GM12878 (cell line): ENCODE data around the gene HMGXB4. TPM values are rescaled to one million over a fixed set of nuclear protein-coding genes. Genes with fewer than 3 reads are reported as not detected.

Experiments used
- ATAC-seq: fragments of 200-7000 bp; cut with Tn5 transposase; 3 replicates; pipeline ENCODE4 v1.9.1; 2020; ENCODE audit warnings: mild to moderate bottlenecking, moderate library complexity
- Bru-seq: library from RNA; stranded (reverse); fragments of 400-500 nt; gene quantifications from one replicate; lab custom pipeline; 2021; lab: Mats Ljungman, UMichigan
- BruChase-seq, 2 experiments: library from RNA; stranded (reverse); fragments of 400-500 nt; gene quantifications; one replicate each; lab custom pipeline; 2021; lab: Mats Ljungman, UMichigan
- BruUV-seq: library from RNA; stranded (reverse); fragments of 400-500 nt; replicated peaks from 2 replicates; lab custom pipeline; 2021; lab: Mats Ljungman, UMichigan
- CTCF ChIA-PET: fragments of 300-600 bp; sonication (Branson Sonifier 250); formaldehyde crosslinking; extraction: SDS; loops from one replicate; lab custom pipeline; 2021; ENCODE audit warnings: inconsistent platforms; lab: Yijun Ruan, JAX
- POLR2A ChIA-PET: fragments of 350-600 bp; formaldehyde crosslinking; extraction: SDS; loops from one replicate; lab custom pipeline; 2021; ENCODE audit warnings: inconsistent platforms; lab: Charles Lee
- RAD21 ChIA-PET: fragments of 300-600 bp; sonication (Branson Sonifier 250); formaldehyde crosslinking; loops from one replicate; lab custom pipeline; 2023; ENCODE audit warnings: antibody characterized with exemption; ENCODE audit not compliant: unreplicated experiment; lab: Charles Lee
- SMC1A ChIA-PET: fragments of 300-600 bp; sonication (Branson Sonifier 250); formaldehyde crosslinking; loops from one replicate; lab custom pipeline; 2023; ENCODE audit not compliant: unreplicated experiment, uncharacterized antibody; lab: Charles Lee
- DNase-seq: peaks from one replicate; pipeline ENCODE4 v3.0.0-alpha.2; 2011; ENCODE audit warnings: low read depth, low spot score
- FAIRE-seq: peaks from 3 replicates; lab custom pipeline; 2011; peaks lifted over from hg19 to GRCh38; lab: Jason Lieb, UNC
- H2AFZ ChIP-seq: 2 replicates; pipeline ENCODE4 v1.6.0; 2011; ENCODE audit warnings: low read depth, low read length, control low read depth; ENCODE audit not compliant: control insufficient read depth
- H3K27ac ChIP-seq: 2 replicates; pipeline ENCODE4 v1.5.1; 2011; ENCODE audit warnings: control low read depth; ENCODE audit not compliant: control insufficient read depth, insufficient read depth
- H3K27me3 ChIP-seq, 2 experiments: replicated peaks in 1 of 2; 2 replicates each; pipeline versions ENCODE4 v1.6.0 to v1.6.1; 2011; ENCODE audit warnings: low read length in 1 of 2; ENCODE audit not compliant: control insufficient read depth in 2 of 2, insufficient read depth in 2 of 2
- H3K36me3 ChIP-seq, 2 experiments: 2 replicates each; pipeline ENCODE4 v1.5.1; 2011; ENCODE audit warnings: low read length in 1 of 2; ENCODE audit not compliant: control insufficient read depth in 2 of 2, insufficient read depth in 2 of 2
- H3K4me1 ChIP-seq: 2 replicates; pipeline ENCODE4 v1.6.1; 2011; ENCODE audit warnings: mild to moderate bottlenecking, low read length, moderate library complexity, mixed read lengths; ENCODE audit not compliant: control insufficient read depth, insufficient read depth
- H3K4me2 ChIP-seq: 2 replicates; pipeline ENCODE4 v1.6.0; 2011; ENCODE audit warnings: control low read depth; ENCODE audit not compliant: control insufficient read depth, insufficient read depth
- H3K4me3 ChIP-seq: fragments of 200-600 bp; sonication (generic); 2 replicates; pipeline ENCODE4 v1.5.1; 2016
- H3K79me2 ChIP-seq: 2 replicates; pipeline ENCODE4 v1.6.0; 2011; ENCODE audit warnings: low read length; ENCODE audit not compliant: control insufficient read depth, insufficient read depth
- H3K9ac ChIP-seq: 2 replicates; pipeline ENCODE4 v1.8.0; 2011; ENCODE audit warnings: low read length, control low read depth, mixed read lengths; ENCODE audit not compliant: control insufficient read depth, insufficient read depth
- H3K9me3 ChIP-seq: replicated peaks from 3 replicates; pipeline ENCODE4 v1.5.1; 2011; ENCODE audit warnings: mild to moderate bottlenecking, low read length; ENCODE audit not compliant: control insufficient read depth, insufficient read depth
- H4K20me1 ChIP-seq: 2 replicates; pipeline ENCODE4 v1.6.0; 2011; ENCODE audit not compliant: control insufficient read depth, insufficient read depth
- EGR1 ChIP-seq, 2 experiments: IDR thresholded peaks; 1 replicate in 1 of 2; 2 replicates in 1 of 2; pipeline ENCODE4 v1.6.1; 2011 to 2012; ENCODE audit warnings: low read depth in 2 of 2, low read length in 2 of 2, borderline replicate concordance in 1 of 2, mild to moderate bottlenecking in 1 of 2, moderate library complexity in 1 of 2
- IRF4 ChIP-seq: IDR thresholded peaks from 2 replicates; pipeline ENCODE4 v1.6.1; 2011; ENCODE audit warnings: low read depth, low read length
- NFIC ChIP-seq: IDR thresholded peaks from 2 replicates; pipeline ENCODE4 v1.6.1; 2012; ENCODE audit warnings: low read depth, mild to moderate bottlenecking, inconsistent platforms, low read length, moderate library complexity
- NFYB ChIP-seq: IDR thresholded peaks from 2 replicates; pipeline ENCODE4 v1.6.1; 2011; ENCODE audit warnings: low read depth, mild to moderate bottlenecking, low read length, improper control_type of control experiment, moderate library complexity; ENCODE audit not compliant: insufficient read depth
- RAD21 ChIP-seq: IDR thresholded peaks from 2 replicates; pipeline ENCODE4 v1.6.1; 2011; ENCODE audit warnings: mild to moderate bottlenecking, low read depth, low read length, moderate library complexity; ENCODE audit not compliant: insufficient read depth
- TCF3 ChIP-seq: IDR thresholded peaks from 2 replicates; pipeline ENCODE4 v1.6.1; 2012; ENCODE audit warnings: low read depth, mild to moderate bottlenecking, low read length, borderline replicate concordance; ENCODE audit not compliant: insufficient read depth
- WGBS: methylation state at CpG from one replicate; pipeline ENCODE4 v1.1.6; 2016; ENCODE audit warnings: low lambda C conversion rate; ENCODE audit not compliant: insufficient replicate concordance, insufficient coverage; ENCODE audit errors: missing lambda C conversion rate; 5-methylcytosine and 5-hydroxymethylcytosine counted together
- in situ Hi-C: fragments of 300-500 bp; cut with MboI; formaldehyde crosslinking; loops from 9 replicates; pipeline ENCODE4 v1.14.3; 2018; ENCODE audit warnings: mixed read lengths
- intact Hi-C: fragments of 100-400 bp; cut with micrococcal nuclease; formaldehyde crosslinking; loops from one replicate; pipeline ENCODE4 v1.14.2; 2022; ENCODE audit not compliant: unreplicated experiment
- long read RNA-seq, 2 experiments: library from polyadenylated mRNA; unstranded; transcript quantifications; one replicate each; pipeline ENCODE4 v2.0.0, GENCODE V29; 2019 to 2020
- polyA minus RNA-seq, 3 experiments: library from RNA; depleted of rRNA, polyadenylated mRNA; stranded (reverse); fragments of >200 nt; gene quantifications; 2 replicates each; pipeline ENCODE4 v1.2.3, GENCODE V29; 2011
- polyA plus RNA-seq, 11 experiments: library from polyadenylated mRNA; depleted of rRNA in 4 of 11; unstranded in 6 of 11; stranded (reverse) in 5 of 11; fragments of >200 nt; fragmentation: Nextera tagmentation in 4 of 11; fragmentation: Illumina TruSeq in 1 of 11; extraction: Ambion mirVana in 4 of 11; extraction: Trizol in 1 of 11; gene quantifications; 1 replicate in 1 of 11; 2 replicates in 10 of 11; pipeline versions ENCODE4 v1.2.1 to v1.2.3, GENCODE V29; 2011 to 2016; ENCODE audit warnings: inconsistent platforms in 2 of 11, missing spikeins in 2 of 11, low read depth in 1 of 11
- total RNA-seq, 4 experiments: library from RNA; depleted of rRNA in 3 of 4; stranded (reverse); fragments of >200 nt in 3 of 4; fragmentation: Illumina TruSeq in 1 of 4; extraction: Trizol in 1 of 4; gene quantifications; 2 replicates each; pipeline versions ENCODE4 v1.2.1 to v1.2.3, GENCODE V29; 2013 to 2021
- TF ChIP-seq, protein P1 (sequence below): fragments of 450-650 bp; IDR thresholded peaks from 2 replicates; pipeline ENCODE4 v1.6.1; 2018; ENCODE audit warnings: mild to moderate bottlenecking, low read depth, moderate library complexity; ENCODE audit not compliant: partially characterized antibody

Gene HMGXB4, protein sequence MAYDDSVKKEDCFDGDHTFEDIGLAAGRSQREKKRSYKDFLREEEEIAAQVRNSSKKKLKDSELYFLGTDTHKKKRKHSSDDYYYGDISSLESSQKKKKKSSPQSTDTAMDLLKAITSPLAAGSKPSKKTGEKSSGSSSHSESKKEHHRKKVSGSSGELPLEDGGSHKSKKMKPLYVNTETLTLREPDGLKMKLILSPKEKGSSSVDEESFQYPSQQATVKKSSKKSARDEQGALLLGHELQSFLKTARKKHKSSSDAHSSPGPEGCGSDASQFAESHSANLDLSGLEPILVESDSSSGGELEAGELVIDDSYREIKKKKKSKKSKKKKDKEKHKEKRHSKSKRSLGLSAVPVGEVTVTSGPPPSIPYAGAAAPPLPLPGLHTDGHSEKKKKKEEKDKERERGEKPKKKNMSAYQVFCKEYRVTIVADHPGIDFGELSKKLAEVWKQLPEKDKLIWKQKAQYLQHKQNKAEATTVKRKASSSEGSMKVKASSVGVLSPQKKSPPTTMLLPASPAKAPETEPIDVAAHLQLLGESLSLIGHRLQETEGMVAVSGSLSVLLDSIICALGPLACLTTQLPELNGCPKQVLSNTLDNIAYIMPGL
- 113 and 123 TPM in 2 replicates for total RNA-seq (2013; cell fraction: nucleolus; rRNA removed)
- 15.5 and 17.1 TPM in 2 replicates for total RNA-seq (2014; rRNA removed)
- 22.2 and 23.9 TPM in 2 replicates for total RNA-seq (2014; rRNA removed; fragmentation: Illumina TruSeq; extraction: Trizol)
- 24.9 and 26.1 TPM in 2 replicates for total RNA-seq (2021)
- polyA plus RNA-seq (2011; ENCODE audit: low read depth): 10.4 TPM
- polyA plus RNA-seq (2011; rRNA removed): 36.2 and 44.4 TPM in 2 replicates
- 16.3 and 18.0 TPM in 2 replicates for polyA plus RNA-seq (2011; cell fraction: cytosol; rRNA removed)
- 27.4 and 31.0 TPM in 2 replicates for polyA plus RNA-seq (2011; cell fraction: nucleus; rRNA removed)
- polyA plus RNA-seq (2012): 14.7 and 17.1 TPM in 2 replicates
- 32.9 and 39.5 TPM in 2 replicates for polyA plus RNA-seq (2014; fragmentation: Illumina TruSeq; extraction: Trizol)
- 10 to 100 TPM; 32.1 to 44.5 TPM for polyA plus RNA-seq (2014; fragmentation: Nextera tagmentation; extraction: Ambion mirVana)
- 17.2 and 20.4 TPM in 2 replicates for polyA plus RNA-seq (2014; rRNA removed)
- polyA plus RNA-seq (2016; fragmentation: Nextera tagmentation; extraction: Ambion mirVana): 10 to 100 TPM; 21.0 to 23.8 TPM
- 51.0 and 52.7 TPM in 2 replicates for polyA minus RNA-seq (2011; rRNA and poly(A)+ RNA removed)
- 10.6 and 11.3 TPM in 2 replicates for polyA minus RNA-seq (2011; cell fraction: cytosol; rRNA and poly(A)+ RNA removed)
- polyA minus RNA-seq (2011; cell fraction: nucleus; rRNA and poly(A)+ RNA removed): 34.0 and 57.1 TPM in 2 replicates
- Bru-seq, nascent RNA: percentile 90 among the genes with signal in this experiment
- percentile 87 among the genes with signal in this experiment for BruChase-seq, experiment 1, labeled RNA remaining after a 6-hour chase
- percentile 91 among the genes with signal in this experiment for BruChase-seq, experiment 2, labeled RNA remaining after a 2-hour chase
- long read RNA-seq, experiment 1, partial matches to known transcripts: 9 of 16 reads
- long read RNA-seq, experiment 1, other reads (novel, unspliced or antisense): 2 of 16 reads
- long read RNA-seq, experiment 2, transcript HMGXB4-204 (5 exons, 1,325 nt): minor isoform, 17 of 81 reads
- long read RNA-seq, experiment 2, transcript HMGXB4-203 (4 exons, 1,257 nt): major isoform, 20 of 81 reads
- long read RNA-seq, experiment 2, partial matches to known transcripts: 43 of 81 reads
- long read RNA-seq, experiment 2, other reads (novel, unspliced or antisense): 1 of 81 reads

DNA sequence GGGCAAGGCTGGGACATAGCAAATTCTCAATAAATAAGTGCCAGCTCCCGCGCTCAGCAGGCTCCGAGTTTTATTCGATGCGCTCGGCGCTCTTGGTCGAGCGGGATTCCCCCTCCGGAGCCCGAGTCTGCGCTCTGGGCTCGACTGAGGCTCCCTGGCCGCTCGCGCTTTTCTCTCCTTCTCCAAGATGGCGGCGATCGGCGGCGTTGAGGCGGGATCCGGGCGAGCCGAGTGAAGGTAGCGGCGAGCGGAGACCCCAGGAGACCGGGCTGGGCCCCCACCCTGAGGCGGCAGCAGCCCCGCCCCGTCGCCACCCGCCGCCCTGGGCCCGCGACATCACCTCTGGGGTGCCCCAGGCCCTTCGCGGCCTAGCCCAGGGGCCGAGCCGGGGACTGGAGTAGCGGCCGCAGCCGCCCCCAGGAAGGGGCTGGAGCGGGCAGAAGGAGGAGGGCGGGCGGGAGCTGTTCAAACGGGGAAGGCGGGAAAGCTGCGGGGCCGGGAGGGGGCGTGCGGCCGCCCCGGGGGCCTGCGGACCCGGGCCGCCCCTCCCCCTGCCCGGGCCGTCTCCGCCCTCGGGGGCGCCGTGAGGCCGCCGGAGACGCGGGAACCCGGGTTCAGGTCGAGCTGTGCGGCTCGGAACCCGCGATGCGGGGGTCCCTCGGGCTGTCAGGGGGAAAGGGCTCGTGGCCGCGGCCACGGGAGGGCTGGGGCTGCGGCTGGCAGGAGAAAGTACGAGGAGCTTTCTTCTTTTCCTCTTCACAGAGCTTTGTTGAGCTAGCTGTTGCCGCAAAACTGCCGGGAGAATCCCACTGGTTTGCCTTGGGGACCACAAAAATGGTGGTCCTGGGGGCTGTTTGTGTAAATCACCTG is at the start of gene HMGXB4:
HMGXB4 (plus strand) TSS at position 173 of the 870 bp plus-strand sequence. CDS start 4,898 bp downstream, outside the sequence.
- no peaks in the 10 kb centered on the region for H4K20me1 ChIP-seq
- peak within 1 kb of the TSS; percentile 74 for H3K27ac ChIP-seq
- in situ Hi-C loops: no loop called here
- intact Hi-C loops: loop anchor here (5.0 kb wide), 1 partner anchor 50 kb away; no protein-coding TSS in a partner anchor
- ATAC-seq (peak; percentile 94), FAIRE-seq (no peak), DNase-seq (peak; percentile 38)
- H3K4me1 ChIP-seq: 0 out of 2 replicates have a peak, but pooled peaks cover 5% of the 10 kb centered on the region
- peak within 1 kb of the TSS; percentile 100 for H2AFZ ChIP-seq
- H3K36me3 ChIP-seq: 0 out of 4 replicates have a peak, but pooled peaks cover 0 to 2% of the 10 kb centered on the region in 2 experiments
- ChIA-PET CTCF (interaction anchor here (0.6 to 2.5 kb wide), 4 partner anchors 26 to 119 kb away, joined by 3 to 11 read pairs (median 3); no protein-coding TSS in a partner anchor), SMC1A (interaction anchor here (0.7 to 1.7 kb wide), 4 partner anchors 9 to 70 kb away, joined by 3 to 10 read pairs (median 4); partner anchors contain the start of gene TOM1), RAD21 (interaction anchor here (0.5 to 1.7 kb wide), 9 partner anchors 10 to 121 kb away, joined by 3 to 5 read pairs (median 4); partner anchors contain the start of gene TOM1), POLR2A (interaction anchor here (0.6 to 1.6 kb wide), 6 partner anchors 9 to 151 kb away, joined by 3 to 7 read pairs (median 4); partner anchors contain the start of gene TOM1)
- H3K79me2 ChIP-seq: peaks cover 28% of the 10 kb centered on the region
- H3K4me3 ChIP-seq: peak within 1 kb of the TSS; percentile 73
- 1% methylated on average over 61 of the region's 84 CpGs for WGBS
- H3K9me3 ChIP-seq: no peaks in the 10 kb centered on the region
- H3K4me2 ChIP-seq: peak within 1 kb of the TSS; percentile 96
- H3K27me3 ChIP-seq: no peaks in the 10 kb centered on the region
- H3K9ac ChIP-seq: peak within 1 kb of the TSS; percentile 85
- no TSS peak for BruUV-seq
- TF ChIP-seq, protein P1, sequence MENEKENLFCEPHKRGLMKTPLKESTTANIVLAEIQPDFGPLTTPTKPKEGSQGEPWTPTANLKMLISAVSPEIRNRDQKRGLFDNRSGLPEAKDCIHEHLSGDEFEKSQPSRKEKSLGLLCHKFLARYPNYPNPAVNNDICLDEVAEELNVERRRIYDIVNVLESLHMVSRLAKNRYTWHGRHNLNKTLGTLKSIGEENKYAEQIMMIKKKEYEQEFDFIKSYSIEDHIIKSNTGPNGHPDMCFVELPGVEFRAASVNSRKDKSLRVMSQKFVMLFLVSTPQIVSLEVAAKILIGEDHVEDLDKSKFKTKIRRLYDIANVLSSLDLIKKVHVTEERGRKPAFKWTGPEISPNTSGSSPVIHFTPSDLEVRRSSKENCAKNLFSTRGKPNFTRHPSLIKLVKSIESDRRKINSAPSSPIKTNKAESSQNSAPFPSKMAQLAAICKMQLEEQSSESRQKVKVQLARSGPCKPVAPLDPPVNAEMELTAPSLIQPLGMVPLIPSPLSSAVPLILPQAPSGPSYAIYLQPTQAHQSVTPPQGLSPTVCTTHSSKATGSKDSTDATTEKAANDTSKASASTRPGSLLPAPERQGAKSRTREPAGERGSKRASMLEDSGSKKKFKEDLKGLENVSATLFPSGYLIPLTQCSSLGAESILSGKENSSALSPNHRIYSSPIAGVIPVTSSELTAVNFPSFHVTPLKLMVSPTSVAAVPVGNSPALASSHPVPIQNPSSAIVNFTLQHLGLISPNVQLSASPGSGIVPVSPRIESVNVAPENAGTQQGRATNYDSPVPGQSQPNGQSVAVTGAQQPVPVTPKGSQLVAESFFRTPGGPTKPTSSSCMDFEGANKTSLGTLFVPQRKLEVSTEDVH: peak; percentile 60
- no peak for TF ChIP-seq IRF4
- TF ChIP-seq NFYB: no peak
- no peak for TF ChIP-seq NFIC
- no peak for TF ChIP-seq RAD21
- TF ChIP-seq TCF3: no peak
- TF ChIP-seq EGR1 (IDR thresholded peaks at IDR 0.05; ENCODE audit: borderline replicate concordance in 1 of 2, low read depth in 2 of 2, low read length in 2 of 2): peak in 1 of 2 experiments; percentile 53; a peak in 1 of 3 replicates
